A549 (cell line): Measurements from ENCODE around the gene TBC1D8. TPM values are rescaled to one million over a fixed set of nuclear protein-coding genes. Genes with fewer than 3 reads are reported as not detected.

ENCODE experiments used
- ATAC-seq, 2 experiments: fragments of 200-7000 bp in 1 of 2; fragments of >200 bp in 1 of 2; cut with Nextera tagmentation in 1 of 2; cut with Tn5 transposase in 1 of 2; 3 replicates each; pipeline versions ENCODE4 v1.8.0 to v1.9.1; 2018 to 2020; ENCODE audit warnings: mild to moderate bottlenecking in 1 of 2, moderate library complexity in 1 of 2
- CTCF ChIA-PET: fragments of 300-600 bp; sonication (Branson Sonifier 250); formaldehyde crosslinking; extraction: SDS; loops from one replicate; lab custom pipeline; 2021; ENCODE audit warnings: antibody characterized with exemption, inconsistent platforms; lab: Yijun Ruan, JAX
- POLR2A ChIA-PET: fragments of 350-600 bp; formaldehyde crosslinking; extraction: SDS; loops from one replicate; lab custom pipeline; 2021; ENCODE audit warnings: antibody characterized with exemption, inconsistent platforms; lab: Yijun Ruan, JAX
- DNase-seq, 2 experiments: peaks; one replicate each; pipeline versions ENCODE4 v3.0.0 to v3.0.0-alpha.2; 2011 to 2016; ENCODE audit warnings: low read depth in 1 of 2, low spot score in 1 of 2
- FAIRE-seq: peaks from 2 replicates; lab custom pipeline; 2011; peaks lifted over from hg19 to GRCh38; lab: Jason Lieb, UNC
- H3K27ac ChIP-seq, 2 experiments: fragments of >200 bp; sonication (Bioruptor Twin); formaldehyde crosslinking; 3 replicates each; pipeline ENCODE4 v1.5.1; 2016 to 2017
- H3K4me1 ChIP-seq: fragments of >200 bp; sonication (Bioruptor Twin); formaldehyde crosslinking; 3 replicates; pipeline ENCODE4 v1.6.1; 2016
- H3K4me2 ChIP-seq: fragments of >200 bp; sonication (Bioruptor Twin); formaldehyde crosslinking; 3 replicates; pipeline ENCODE4 v1.6.1; 2016
- H3K4me3 ChIP-seq: fragments of >200 bp; sonication (Bioruptor Twin); formaldehyde crosslinking; 3 replicates; pipeline ENCODE4 v1.5.1; 2016
- H3K9me3 ChIP-seq: fragments of >200 bp; sonication (Bioruptor Twin); formaldehyde crosslinking; 3 replicates; pipeline ENCODE4 v1.6.1; 2016
- ATOH8 ChIP-seq: fragments of 250-450 bp; sonication (Bioruptor Pico); IDR thresholded peaks from 2 replicates; pipeline ENCODE4 v1.5.0; 2020; ENCODE audit warnings: low read depth, mild to moderate bottlenecking, moderate library complexity
- BCL3 ChIP-seq: fragments of >200 bp; sonication (Bioruptor Twin); formaldehyde crosslinking; IDR thresholded peaks from 3 replicates; pipeline ENCODE4 v1.6.1; 2016
- CEBPB ChIP-seq, 2 experiments: fragments of >200 bp in 1 of 2; sonication (Bioruptor Twin) in 1 of 2; formaldehyde crosslinking in 1 of 2; IDR thresholded peaks; 2 replicates each; pipeline ENCODE4 v1.6.1; 2012 to 2016
- CTCF ChIP-seq: fragments of >200 bp; sonication (Bioruptor Twin); formaldehyde crosslinking; IDR thresholded peaks from 3 replicates; pipeline ENCODE4 v1.5.1; 2016
- EHMT2 ChIP-seq: fragments of 200-600 bp; sonication (generic); IDR thresholded peaks from 2 replicates; pipeline ENCODE4 v1.6.1; 2016; ENCODE audit warnings: antibody characterized with exemption, low read depth, mild to moderate bottlenecking, moderate library complexity
- ELK1 ChIP-seq: fragments of 150-350 bp; IDR thresholded peaks from 2 replicates; pipeline ENCODE4 v1.6.1; 2014; ENCODE audit warnings: low read depth, mild to moderate bottlenecking, low read length
- FOSB ChIP-seq: fragments of 250-450 bp; sonication (Bioruptor Pico); IDR thresholded peaks from 2 replicates; pipeline ENCODE4 v1.5.0; 2020; ENCODE audit warnings: mild to moderate bottlenecking, moderate library complexity
- FOXS1 ChIP-seq: fragments of 250-450 bp; sonication (Bioruptor Pico); IDR thresholded peaks from 2 replicates; pipeline ENCODE4 v1.5.0; 2020; ENCODE audit warnings: mild to moderate bottlenecking, moderate library complexity
- HES2 ChIP-seq: fragments of >200 bp; sonication (Bioruptor Twin); formaldehyde crosslinking; IDR thresholded peaks from 2 replicates; pipeline ENCODE4 v1.6.1; 2016
- HEYL ChIP-seq: fragments of 250-450 bp; sonication (Bioruptor Pico); IDR thresholded peaks from 2 replicates; pipeline ENCODE4 v1.8.0; 2021; ENCODE audit warnings: mild to moderate bottlenecking, moderate library complexity
- HOXA7 ChIP-seq: fragments of 250-450 bp; sonication (Bioruptor Pico); IDR thresholded peaks from 2 replicates; pipeline ENCODE4 v1.5.0; 2020; ENCODE audit warnings: mild to moderate bottlenecking, moderate library complexity
- HOXB5 ChIP-seq: fragments of 250-450 bp; sonication (Bioruptor Pico); IDR thresholded peaks from 2 replicates; pipeline ENCODE4 v1.5.0; 2020; ENCODE audit warnings: mild to moderate bottlenecking, moderate library complexity
- JUN ChIP-seq, 2 experiments: fragments of >200 bp; sonication (Bioruptor Twin); formaldehyde crosslinking; IDR thresholded peaks; 2 replicates in 1 of 2; 3 replicates in 1 of 2; pipeline ENCODE4 v1.6.1; 2016 to 2017
- MAX ChIP-seq: IDR thresholded peaks from 2 replicates; pipeline ENCODE4 v1.6.1; 2012
- PBX3 ChIP-seq: IDR thresholded peaks from 2 replicates; pipeline ENCODE4 v1.6.1; 2012
- POLR2A ChIP-seq: IDR thresholded peaks from 2 replicates; pipeline ENCODE4 v1.6.1; 2012; ENCODE audit warnings: mild to moderate bottlenecking, low read length
- POLR2AphosphoS2 ChIP-seq: conservative IDR thresholded peaks from 2 replicates; pipeline ENCODE4 v1.6.1; 2012; ENCODE audit warnings: low read length, improper control_type of control experiment, inconsistent platforms
- RAD21 ChIP-seq, 2 experiments: fragments of >200 bp in 1 of 2; sonication (Bioruptor Twin) in 1 of 2; formaldehyde crosslinking in 1 of 2; IDR thresholded peaks in 1 of 2; conservative IDR thresholded peaks in 1 of 2; 2 replicates in 1 of 2; 3 replicates in 1 of 2; pipeline ENCODE4 v1.6.1; 2012 to 2018; ENCODE audit warnings: inconsistent platforms in 1 of 2
- RARB ChIP-seq: fragments of 250-450 bp; sonication (Bioruptor Pico); IDR thresholded peaks from 2 replicates; pipeline ENCODE4 v1.8.0; 2021; ENCODE audit warnings: mild to moderate bottlenecking, moderate library complexity
- REST ChIP-seq: fragments of 200-600 bp; sonication (generic); IDR thresholded peaks from 2 replicates; pipeline ENCODE4 v1.6.1; 2016; ENCODE audit warnings: antibody characterized with exemption, mild to moderate bottlenecking, moderate library complexity
- RNF2 ChIP-seq: fragments of 200-600 bp; sonication (generic); IDR thresholded peaks from 2 replicates; pipeline ENCODE4 v1.6.1; 2016; ENCODE audit warnings: low read depth, mild to moderate bottlenecking, antibody characterized with exemption, moderate library complexity, borderline replicate concordance
- TFCP2L1 ChIP-seq: fragments of 250-450 bp; sonication (Bioruptor Pico); IDR thresholded peaks from 2 replicates; pipeline ENCODE4 v1.5.0; 2021; ENCODE audit warnings: mild to moderate bottlenecking
- USF2 ChIP-seq: fragments of 450-650 bp; IDR thresholded peaks from 2 replicates; pipeline ENCODE4 v1.6.1; 2014; ENCODE audit warnings: antibody characterized with exemption
- ZNF302 ChIP-seq: fragments of 250-450 bp; sonication (Bioruptor Pico); IDR thresholded peaks from 2 replicates; pipeline ENCODE4 v1.9.0; 2021; ENCODE audit warnings: inconsistent platforms, mild to moderate bottlenecking, moderate library complexity
- WGBS: methylation state at CpG from one replicate; pipeline ENCODE4 v1.1.6; 2017; ENCODE audit errors: missing lambda C conversion rate; 5-methylcytosine and 5-hydroxymethylcytosine counted together
- polyA plus RNA-seq, 4 experiments: library from polyadenylated mRNA; depleted of rRNA in 3 of 4; stranded (reverse); fragments of >200 nt; fragmentation: RNase III in 1 of 4; extraction: RNeasy Plus Mini Kit Qiagen cat#74134 plus additional on column Dnase treatment in 1 of 4; gene quantifications; 2 replicates in 3 of 4; 3 replicates in 1 of 4; pipeline ENCODE4 v1.2.3, GENCODE V29; 2011 to 2017

Gene TBC1D8
- polyA plus RNA-seq, 2 of the 4 experiments (the other 2 are of a cell fraction): 35.3 to 107 TPM

GRCh38 chr2:101007415-101008345 is 143.5 kb downstream of the TBC1D8 start:
- CTCF ChIA-PET: interaction anchor here (0.7 to 9.1 kb wide), 9 partner anchors 29 to 1448 kb away, joined by 3 to 136 read pairs (median 5); partner anchors contain the start of gene TBC1D8
- peaks cover 45% of the 10 kb centered on the region for H3K4me1 ChIP-seq
- H3K4me2 ChIP-seq: no peak overlapping the region
- TF ChIP-seq POLR2AphosphoS2: peak; percentile 76; the same call in 1 of the 2 replicates
- no peak for TF ChIP-seq REST
- no peak for TF ChIP-seq HEYL (CRISPR knock-in tag)
- TF ChIP-seq RNF2: no peak
- TF ChIP-seq RARB (CRISPR knock-in tag): peak; percentile 50; the same call in 1 of the 2 replicates
- peak; percentile 26; the same call in 1 of the 2 replicates for TF ChIP-seq PBX3
- TF ChIP-seq HOXB5 (CRISPR knock-in tag): no peak
- peak in 1 of 2 experiments; percentile 49; a peak in 3 of 5 replicates for TF ChIP-seq JUN (IDR thresholded peaks at IDR 0.05)
- TF ChIP-seq HOXA7 (CRISPR knock-in tag): peak; percentile 33; the same call in 1 of the 2 replicates
- peak; percentile 75; the same call in 1 of the 2 replicates for TF ChIP-seq FOSB (CRISPR knock-in tag)
- TF ChIP-seq MAX: no peak
- no peak for TF ChIP-seq ATOH8 (CRISPR knock-in tag)
- no peak for TF ChIP-seq CTCF
- peak; percentile 46; the same call in 2 of the 3 replicates for TF ChIP-seq BCL3
- peak; percentile 44; the same call in 1 of the 2 replicates for TF ChIP-seq TFCP2L1
- TF ChIP-seq RAD21 (conservative IDR thresholded peaks at IDR 0.05 in 1 of 2, IDR thresholded peaks at IDR 0.05 in 1 of 2): no peak
- TF ChIP-seq EHMT2: no peak
- TF ChIP-seq CEBPB (IDR thresholded peaks at IDR 0.05): no peak
- TF ChIP-seq ELK1: no peak
- TF ChIP-seq POLR2A: no peak
- TF ChIP-seq HES2: no peak
- TF ChIP-seq ZNF302: no peak
- no peak for TF ChIP-seq USF2
- TF ChIP-seq FOXS1: no peak
- peak; percentile 30 to 35; a peak in 4 of 6 replicates for ATAC-seq
- peak overlapping the region in 1 of 2 experiments; percentile 17; a peak in 2 of 6 replicates for H3K27ac ChIP-seq
- 71% methylated on average over 11 of the region's 11 CpGs for WGBS
- FAIRE-seq: no peak
- DNase-seq: peak in 1 of 2 experiments; percentile 40
- POLR2A ChIA-PET: interaction anchor here (0.8 to 1.5 kb wide), 3 partner anchors 80 to 198 kb away, joined by 3 read pairs; partner anchors contain the start of gene TBC1D8
- no peaks in the 10 kb centered on the region for H3K9me3 ChIP-seq
- H3K4me3 ChIP-seq: no peak overlapping the region
